H1 (cell line): ENCODE results near the gene C1QTNF1.

Experiments
- BACH1 ChIP-seq: IDR thresholded peaks from 2 replicates; pipeline ENCODE4 v1.6.1; 2012; ENCODE audit warnings: low read length, improper control_type of control experiment
- CREB1 ChIP-seq: IDR thresholded peaks from 2 replicates; pipeline ENCODE4 v1.6.1; 2012; ENCODE audit warnings: inconsistent platforms
- CTCF ChIP-seq, 3 experiments: IDR thresholded peaks; 1 replicate in 2 of 3; 2 replicates in 1 of 3; pipeline versions ENCODE4 v1.5.1 to v1.6.1; 2011; ENCODE audit warnings: low read length in 3 of 3, mild to moderate bottlenecking in 3 of 3, inconsistent platforms in 2 of 3, low read depth in 1 of 3, moderate library complexity in 1 of 3; ENCODE audit not compliant: insufficient read depth in 1 of 3; ENCODE audit errors: control extremely low read depth in 1 of 3
- EP300 ChIP-seq, 2 experiments: IDR thresholded peaks; 1 replicate in 1 of 2; 2 replicates in 1 of 2; pipeline ENCODE4 v1.6.1; 2011 to 2012; ENCODE audit warnings: low read depth in 2 of 2, low read length in 2 of 2, mild to moderate bottlenecking in 2 of 2, borderline replicate concordance in 1 of 2, inconsistent platforms in 1 of 2, moderate library complexity in 1 of 2
- EZH2 ChIP-seq: fragments of 200-600 bp; sonication (generic); IDR thresholded peaks from 2 replicates; pipeline ENCODE4 v1.7.1; 2012; ENCODE audit warnings: low read depth, mild to moderate bottlenecking, moderate library complexity, low read length, inconsistent platforms; ENCODE audit not compliant: severe bottlenecking
- HDAC2 ChIP-seq, 2 experiments: fragments of 300-600 bp in 1 of 2; sonication (generic) in 1 of 2; IDR thresholded peaks; 2 replicates each; pipeline ENCODE4 v1.6.1; 2011 to 2012; ENCODE audit warnings: low read depth in 2 of 2, low read length in 2 of 2, mild to moderate bottlenecking in 2 of 2, moderate library complexity in 2 of 2, borderline replicate concordance in 1 of 2, inconsistent platforms in 1 of 2
- JUN ChIP-seq: IDR thresholded peaks from 2 replicates; pipeline ENCODE4 v1.6.1; 2011; ENCODE audit warnings: low read depth, mild to moderate bottlenecking, improper control_type of control experiment, low read length
- POLR2A ChIP-seq, 2 experiments: IDR thresholded peaks; 1 replicate in 1 of 2; 2 replicates in 1 of 2; pipeline ENCODE4 v1.6.1; 2011; ENCODE audit warnings: low read depth in 2 of 2, low read length in 2 of 2, mild to moderate bottlenecking in 2 of 2; ENCODE audit errors: control extremely low read depth in 1 of 2
- POLR2AphosphoS5 ChIP-seq: IDR thresholded peaks from 2 replicates; pipeline ENCODE4 v1.6.1; 2011; ENCODE audit warnings: low read depth, low read length
- RBBP5 ChIP-seq: IDR thresholded peaks from 2 replicates; pipeline ENCODE4 v1.7.1; 2012; ENCODE audit warnings: low read depth, mild to moderate bottlenecking, inconsistent platforms, low read length, moderate library complexity, borderline replicate concordance
- SP1 ChIP-seq: IDR thresholded peaks from 2 replicates; pipeline ENCODE4 v1.6.1; 2011; ENCODE audit warnings: low read depth, low read length
- SP2 ChIP-seq: IDR thresholded peaks from 2 replicates; pipeline ENCODE4 v1.6.1; 2012; ENCODE audit warnings: mild to moderate bottlenecking, low read length, inconsistent platforms
- SUZ12 ChIP-seq: fragments of 200-600 bp; sonication (generic); IDR thresholded peaks from 2 replicates; pipeline ENCODE4 v1.6.1; 2012; ENCODE audit warnings: mild to moderate bottlenecking, inconsistent platforms, low read length, moderate library complexity, mixed read lengths

- no peak for TF ChIP-seq SP2
- TF ChIP-seq SP1 = no peak
- no peak for TF ChIP-seq BACH1
- TF ChIP-seq SUZ12 = no peak
- no peak for TF ChIP-seq CTCF (IDR thresholded peaks at IDR 0.05; ENCODE audit: control extremely low read depth in 1 of 3, insufficient read depth in 1 of 3, low read depth in 1 of 3, low read length in 3 of 3)
- no peak for TF ChIP-seq POLR2AphosphoS5
- no peak for TF ChIP-seq EP300 (IDR thresholded peaks at IDR 0.05; ENCODE audit: borderline replicate concordance in 1 of 2, low read depth in 2 of 2, low read length in 2 of 2)
- TF ChIP-seq RBBP5 = no peak
- no peak for TF ChIP-seq JUN
- TF ChIP-seq EZH2 = no peak
- TF ChIP-seq HDAC2 (IDR thresholded peaks at IDR 0.05; ENCODE audit: borderline replicate concordance in 1 of 2, low read depth in 2 of 2, low read length in 2 of 2) = no peak
- no peak for TF ChIP-seq CREB1
- no peak for TF ChIP-seq POLR2A (IDR thresholded peaks at IDR 0.05; ENCODE audit: control extremely low read depth in 1 of 2, low read depth in 2 of 2, low read length in 2 of 2)
Observed at GRCh38 chr17:79038545-79039135, 14.7 kb downstream of the C1QTNF1 start.
